ENCODE measurements around the gene SLC4A7. TPM values are rescaled to one million over a fixed set of nuclear protein-coding genes. Genes with fewer than 3 reads are reported as not detected.

SLC4A7 gene
- total and polyA plus RNA-seq, 10 of the 15 experiments (the other 5 are each of a cell fraction or from before 2014, with no cell fraction given), result 4.4 to 41.4 (median 18.3) TPM

DNA sequence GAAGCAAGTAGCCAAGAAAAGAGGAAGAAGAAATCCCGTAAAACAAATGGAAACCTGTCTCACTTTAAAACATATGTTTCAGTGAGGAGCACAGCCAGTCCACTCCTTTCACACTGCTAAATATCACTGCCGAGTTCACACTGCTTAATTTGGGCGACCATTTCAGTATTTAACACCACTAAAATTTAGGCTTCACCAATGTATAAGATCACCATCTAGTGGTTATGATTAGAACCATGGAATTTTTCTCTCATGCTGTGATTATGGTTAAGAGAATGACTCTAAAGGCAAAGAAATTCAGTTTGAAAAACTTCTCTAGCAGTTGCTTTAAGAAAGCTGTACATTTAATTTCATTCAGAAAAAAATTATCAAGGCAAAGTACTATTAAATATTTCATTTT lies 16.6 kb downstream of the SLC4A7 start (continued):
- TF ChIP-seq, protein P1, sequence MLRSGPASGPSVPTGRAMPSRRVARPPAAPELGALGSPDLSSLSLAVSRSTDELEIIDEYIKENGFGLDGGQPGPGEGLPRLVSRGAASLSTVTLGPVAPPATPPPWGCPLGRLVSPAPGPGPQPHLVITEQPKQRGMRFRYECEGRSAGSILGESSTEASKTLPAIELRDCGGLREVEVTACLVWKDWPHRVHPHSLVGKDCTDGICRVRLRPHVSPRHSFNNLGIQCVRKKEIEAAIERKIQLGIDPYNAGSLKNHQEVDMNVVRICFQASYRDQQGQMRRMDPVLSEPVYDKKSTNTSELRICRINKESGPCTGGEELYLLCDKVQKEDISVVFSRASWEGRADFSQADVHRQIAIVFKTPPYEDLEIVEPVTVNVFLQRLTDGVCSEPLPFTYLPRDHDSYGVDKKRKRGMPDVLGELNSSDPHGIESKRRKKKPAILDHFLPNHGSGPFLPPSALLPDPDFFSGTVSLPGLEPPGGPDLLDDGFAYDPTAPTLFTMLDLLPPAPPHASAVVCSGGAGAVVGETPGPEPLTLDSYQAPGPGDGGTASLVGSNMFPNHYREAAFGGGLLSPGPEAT (IDR thresholded peaks at IDR 0.05; ENCODE audit: low read depth), result 0 out of 2 replicates have a peak, but pooled peaks have one; percentile 37
- TF ChIP-seq SMC3 (IDR thresholded peaks at IDR 0.05; ENCODE audit: borderline replicate concordance, low read length), result peak; percentile 44; the same call in 1 of the 2 replicates
- TF ChIP-seq RAD21 (IDR thresholded peaks at IDR 0.05; ENCODE audit: insufficient read depth, low read depth, low read length), result peak; percentile 64

DNA sequence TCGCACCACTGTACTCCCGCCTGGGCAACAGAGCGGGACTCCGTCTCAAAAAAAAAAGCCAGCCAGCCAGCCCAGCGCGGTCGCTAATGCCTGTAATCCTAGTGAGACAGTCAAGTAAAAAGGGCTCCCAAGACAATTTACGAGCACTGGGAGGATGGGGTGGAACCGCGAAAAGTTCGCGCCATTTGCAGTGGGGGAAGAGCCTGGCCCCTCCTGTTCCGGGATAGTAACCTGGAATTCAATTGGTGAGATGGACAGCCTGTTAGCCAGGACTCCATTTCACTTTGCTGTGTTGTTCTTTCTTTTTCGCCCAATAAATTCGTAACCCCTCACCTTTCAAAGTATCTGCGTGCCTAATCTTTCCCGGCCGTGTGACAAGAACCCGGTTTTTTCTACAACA lies 19.5 kb downstream of the SLC4A7 start:
- Histone ChIP-seq H3K9ac (ENCODE audit: control insufficient read depth, insufficient read depth, low read length) (no peak overlapping the region), H3K36me3 (ENCODE audit: control insufficient read depth in 2 of 2, insufficient read depth in 2 of 2, low read length in 1 of 2) (peaks cover 0 to 4% of the 10 kb centered on the region in 2 experiments; a peak in 2 of 4 replicates), H2AFZ (ENCODE audit: control insufficient read depth, low read depth, low read length) (no peak overlapping the region), H3K4me1 (ENCODE audit: control insufficient read depth, insufficient read depth, low read length) (no peaks in the 10 kb centered on the region), H3K79me2 (ENCODE audit: control insufficient read depth, insufficient read depth, low read length) (peaks cover 27% of the 10 kb centered on the region), H3K4me3 (no peak overlapping the region), H3K4me2 (ENCODE audit: control insufficient read depth, insufficient read depth) (no peak overlapping the region), H4K20me1 (ENCODE audit: control insufficient read depth, insufficient read depth) (no peaks in the 10 kb centered on the region), H3K27ac (ENCODE audit: control insufficient read depth, insufficient read depth) (no peak overlapping the region), H3K9me3 (replicated peaks; ENCODE audit: control insufficient read depth, insufficient read depth, low read length) (peaks cover 7% of the 10 kb centered on the region; the same call in 2 of the 3 replicates), H3K27me3 (replicated peaks in 1 of 2; ENCODE audit: control insufficient read depth in 2 of 2, insufficient read depth in 2 of 2, low read length in 1 of 2) (no peaks in the 10 kb centered on the region)
- DNase-seq (ENCODE audit: low read depth, low spot score), result no peak
- RAD21 ChIA-PET (ENCODE audit: unreplicated experiment), result interaction anchor here (0.8 kb wide), 2 partner anchors 12 to 217 kb away, joined by 3 read pairs; no protein-coding TSS in a partner anchor
- intact Hi-C loops (cut with micrococcal nuclease; ENCODE audit: unreplicated experiment), result loop anchor here (5.0 kb wide), 1 partner anchor 332 kb away; no protein-coding TSS in a partner anchor
- BruUV-seq (replicated peaks), result no TSS peak
- SMC1A ChIA-PET (ENCODE audit: uncharacterized antibody, unreplicated experiment), result interaction anchor here (1.2 to 1.3 kb wide), 2 partner anchors 107 to 121 kb away, joined by 3 read pairs; no protein-coding TSS in a partner anchor
- WGBS (ENCODE audit: insufficient coverage, insufficient replicate concordance, low lambda C conversion rate, missing lambda C conversion rate), result 96% methylated on average over 19 of the region's 19 CpGs
- POLR2A ChIA-PET, result no interaction called here
- CTCF ChIA-PET, result no interaction called here
- TF ChIP-seq MYB (IDR thresholded peaks at IDR 0.05; ENCODE audit: borderline replicate concordance, low read depth, low read length), result no peak
- no peak for TF ChIP-seq NBN (IDR thresholded peaks at IDR 0.05)
- no peak for TF ChIP-seq CBX3 (IDR thresholded peaks at IDR 0.05; ENCODE audit: borderline replicate concordance, low read depth)
- TF ChIP-seq RUNX3 (IDR thresholded peaks at IDR 0.05; ENCODE audit: low read length), result no peak
- TF ChIP-seq TARDBP (IDR thresholded peaks at IDR 0.05; ENCODE audit: borderline replicate concordance), result no peak
- no peak for TF ChIP-seq RBBP5 (conservative IDR thresholded peaks at IDR 0.05)
- no peak for TF ChIP-seq IKZF2 (IDR thresholded peaks at IDR 0.05)
- no peak for TF ChIP-seq SREBF2 (IDR thresholded peaks at IDR 0.05; ENCODE audit: low read length)
- TF ChIP-seq ZNF217 (IDR thresholded peaks at IDR 0.05), result no peak
- TF ChIP-seq CREM (IDR thresholded peaks at IDR 0.05; ENCODE audit: low read depth), result no peak
- TF ChIP-seq, protein P2, sequence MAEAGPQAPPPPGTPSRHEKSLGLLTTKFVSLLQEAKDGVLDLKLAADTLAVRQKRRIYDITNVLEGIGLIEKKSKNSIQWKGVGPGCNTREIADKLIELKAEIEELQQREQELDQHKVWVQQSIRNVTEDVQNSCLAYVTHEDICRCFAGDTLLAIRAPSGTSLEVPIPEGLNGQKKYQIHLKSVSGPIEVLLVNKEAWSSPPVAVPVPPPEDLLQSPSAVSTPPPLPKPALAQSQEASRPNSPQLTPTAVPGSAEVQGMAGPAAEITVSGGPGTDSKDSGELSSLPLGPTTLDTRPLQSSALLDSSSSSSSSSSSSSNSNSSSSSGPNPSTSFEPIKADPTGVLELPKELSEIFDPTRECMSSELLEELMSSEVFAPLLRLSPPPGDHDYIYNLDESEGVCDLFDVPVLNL (IDR thresholded peaks at IDR 0.05; ENCODE audit: low read depth, low read length), result no peak
- no peak for TF ChIP-seq CHD4 (IDR thresholded peaks at IDR 0.05)
- TF ChIP-seq SMAD5 (IDR thresholded peaks at IDR 0.05; ENCODE audit: low read depth), result no peak
- in situ Hi-C loops (cut with MboI), result loop anchor here (5.0 kb wide), 1 partner anchor 147 kb away; no protein-coding TSS in a partner anchor
- FAIRE-seq, result no peak
- no peak for ATAC-seq

Data from GM12878 (cell line).